NCI-H446 treated with DMSO at 0.1 percent for 48 hours (cell line): Measurements from ENCODE around the gene EIF3D.

ENCODE experiments used
- DNase-seq: peaks from one replicate; lab custom pipeline; 2025; lab: John Stamatoyannopoulos, UW

Gene EIF3D

DNA sequence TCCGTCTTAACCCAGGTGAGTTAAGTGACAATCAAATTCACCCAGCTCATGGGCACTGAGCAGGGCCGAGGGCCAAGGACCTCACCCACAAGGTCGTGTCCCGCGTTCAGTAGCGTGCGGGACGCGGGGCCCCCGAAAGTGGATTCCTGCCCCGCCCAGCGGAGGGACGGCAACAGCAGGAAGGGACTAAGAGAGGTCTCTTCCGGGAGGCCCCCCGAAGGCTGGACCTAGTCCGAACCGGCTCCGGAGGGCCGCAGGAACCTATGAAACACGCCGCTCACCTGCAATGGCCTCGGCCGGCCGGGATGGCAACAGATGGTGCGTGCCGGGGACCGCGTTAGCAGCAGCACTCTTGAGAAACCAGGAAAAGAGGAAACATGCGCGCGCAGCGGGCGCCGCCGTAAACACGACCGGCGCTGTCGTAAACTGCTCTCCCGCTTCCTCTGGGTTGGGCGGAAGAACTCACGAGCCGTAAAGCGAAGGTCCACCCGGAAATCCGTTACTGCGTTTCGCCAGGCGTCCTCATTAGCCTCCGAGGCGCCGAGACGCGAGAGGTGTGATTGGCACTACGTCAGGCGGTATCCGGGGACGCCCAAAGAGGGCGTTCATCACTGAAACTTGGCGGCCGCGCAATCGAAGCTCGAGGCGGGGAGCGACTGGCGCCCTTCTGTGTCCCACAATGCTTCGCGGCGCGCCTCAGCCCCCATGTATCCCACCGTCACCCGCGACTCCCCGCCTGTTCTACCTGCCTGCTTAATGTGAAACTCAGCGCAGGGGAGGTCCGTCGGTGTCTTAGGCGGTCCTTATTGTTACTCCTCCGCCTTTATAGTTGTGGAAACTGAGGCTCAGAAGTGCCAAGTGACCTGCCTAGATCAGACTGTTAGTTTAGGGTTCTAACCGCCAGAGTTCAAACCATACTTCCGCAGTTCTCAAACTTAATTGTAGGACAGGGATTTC lies at the start of gene EIF3D:
Gene EIF3D (minus strand): TSS at position 372 of the 957 bp plus-strand sequence. CDS start 3,045 bp downstream, outside the sequence.
- DNase-seq: peak; percentile 99

DNA sequence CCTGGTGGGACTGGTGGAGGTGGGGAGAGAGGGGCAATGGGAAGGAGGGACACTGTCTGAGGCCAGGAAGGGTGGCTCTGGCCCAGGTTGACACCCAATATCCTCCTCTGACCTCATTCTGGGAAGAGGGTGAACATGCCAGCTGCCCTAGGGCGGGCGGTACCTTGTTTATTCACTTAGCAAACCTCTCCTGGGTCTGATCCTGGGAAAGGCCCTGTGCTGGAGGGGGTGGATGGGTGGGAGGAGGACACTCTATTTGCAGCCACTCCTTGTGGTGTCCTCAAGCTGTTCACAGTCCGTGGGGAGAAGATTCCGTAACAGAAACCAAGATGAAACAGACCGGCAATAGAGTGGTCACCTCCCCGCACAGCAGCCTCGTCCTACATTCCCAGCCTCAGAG lies 49.7 kb upstream of the EIF3D start:
- DNase-seq: no peak

DNA sequence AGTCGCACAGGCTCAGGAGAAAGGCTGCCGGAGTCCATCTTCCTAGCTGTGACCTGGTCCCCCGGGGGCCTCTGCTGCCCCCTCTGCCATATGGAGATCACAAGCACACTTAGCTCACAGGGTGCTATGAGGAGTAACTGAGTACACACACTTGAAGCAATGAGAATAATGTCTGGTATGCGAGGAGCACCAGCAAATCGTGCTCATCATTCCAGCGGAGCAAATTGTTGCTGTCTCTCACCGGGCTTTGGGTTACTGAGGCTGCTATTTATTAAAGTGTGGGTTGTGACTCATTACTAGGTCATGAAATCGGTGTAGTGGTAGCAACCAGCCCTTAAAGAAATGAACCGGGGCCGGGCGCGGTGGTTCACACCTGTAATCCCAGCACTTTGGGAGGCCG lies 48.1 kb upstream of the EIF3D start:
- no peak for DNase-seq

DNA sequence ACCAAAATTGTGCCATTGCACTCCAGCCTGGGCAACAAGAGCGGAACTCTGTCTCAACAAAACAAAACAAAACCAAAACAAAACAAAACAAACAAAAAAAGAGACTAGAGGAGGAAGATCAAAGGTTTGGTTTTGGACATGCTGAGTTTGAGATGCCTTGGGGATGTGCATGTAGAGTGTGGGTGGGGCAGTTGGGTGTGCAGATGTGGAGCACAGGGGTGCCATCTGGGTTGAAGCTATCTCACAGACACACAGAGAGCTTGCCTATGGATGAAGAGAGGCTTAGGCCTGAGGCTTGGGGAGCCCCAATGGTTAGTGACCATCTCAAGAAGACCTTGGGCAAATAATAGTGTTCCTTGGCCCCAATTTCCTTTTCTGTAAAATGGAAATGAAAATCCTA lies 45.8 kb upstream of the EIF3D start:
- DNase-seq: no peak

GRCh38 chr22:36573815-36574363 lies 44.9 kb upstream of the EIF3D start:
- DNase-seq: no peak

DNA sequence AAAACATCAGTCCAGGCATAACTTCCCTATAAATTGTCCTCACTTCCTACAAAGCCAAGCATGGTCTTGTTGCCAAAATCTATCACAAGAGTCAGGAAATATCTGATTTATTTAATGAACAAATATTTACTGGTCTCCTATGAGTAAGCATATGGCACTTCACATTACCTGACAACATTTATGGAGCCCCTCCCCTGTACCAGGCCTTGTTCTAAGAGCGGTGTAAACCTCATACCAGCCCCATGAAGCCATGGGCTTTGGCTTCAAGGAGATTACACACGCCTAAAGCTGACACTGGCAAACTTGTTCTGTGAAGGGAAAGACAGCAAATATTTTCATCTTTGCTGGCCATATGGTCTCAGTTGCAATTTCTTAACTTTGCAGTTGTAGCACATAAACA lies 43.0 kb upstream of the EIF3D start:
- no peak for DNase-seq

- no peak for DNase-seq
These were observed 41.0 kb upstream of the EIF3D start for GRCh38 chr22:36569999-36570398.

DNA sequence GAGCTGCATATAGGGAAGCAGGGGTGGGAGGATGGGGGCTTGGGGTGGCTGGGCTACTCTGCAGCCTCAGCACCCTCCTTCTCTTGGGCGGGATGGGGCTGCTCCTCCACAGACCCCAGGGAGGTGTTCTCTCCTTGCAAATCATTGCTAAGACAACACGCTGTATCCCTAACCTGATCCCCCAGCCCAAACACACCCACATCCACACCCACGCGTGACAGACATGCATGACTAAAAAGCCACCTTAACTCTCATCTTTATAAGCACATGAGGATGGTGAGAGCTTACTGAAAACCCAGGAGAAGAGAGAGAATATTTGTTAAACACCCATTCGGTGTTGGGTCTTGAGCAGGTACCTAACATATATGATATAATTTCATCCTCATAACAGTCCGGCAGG lies 39.9 kb upstream of the EIF3D start:
- DNase-seq: no peak

DNA sequence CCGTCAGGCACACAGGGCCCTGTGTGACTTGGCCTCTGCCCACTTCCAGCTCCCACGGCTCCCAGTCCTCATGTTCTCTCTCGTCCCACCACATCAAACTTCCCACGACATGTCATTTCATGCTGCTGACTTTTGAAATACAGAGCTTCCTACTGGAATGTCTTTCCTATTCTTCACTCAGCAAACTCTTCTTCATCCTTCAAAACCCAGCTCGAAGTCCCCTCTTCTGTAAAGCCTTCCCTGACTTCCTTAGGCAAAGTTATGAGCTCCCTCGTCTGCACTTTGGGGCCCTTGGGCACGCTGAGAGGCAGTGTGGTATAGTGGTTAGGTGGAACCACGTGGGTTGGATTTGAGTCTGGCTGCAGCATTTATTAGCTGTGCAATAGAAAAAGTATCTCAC lies 37.8 kb upstream of the EIF3D start:
- no peak for DNase-seq

DNA sequence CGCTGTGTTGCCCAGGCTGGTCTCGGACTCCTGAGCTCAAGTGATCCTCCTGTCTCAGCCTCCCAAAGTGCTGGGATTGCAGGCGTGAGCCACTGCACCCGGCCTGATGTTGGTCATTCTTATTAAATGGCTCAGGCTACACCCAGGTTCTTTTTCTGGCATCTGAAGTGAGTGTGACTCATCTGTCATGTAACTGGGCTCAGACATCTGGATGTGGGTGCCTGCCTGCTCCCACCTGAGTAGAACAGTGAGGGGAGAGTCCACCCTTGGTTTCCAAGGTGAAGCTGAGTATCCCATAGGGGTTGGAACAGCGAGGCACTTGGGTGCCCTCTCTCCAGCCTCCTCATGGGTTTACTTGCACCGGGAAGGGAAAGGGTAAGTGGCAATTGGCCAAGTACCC lies 36.7 kb upstream of the EIF3D start:
- DNase-seq: no peak

- no peak for DNase-seq
These were observed 36.2 kb upstream of the EIF3D start for GRCh38 chr22:36565159-36565507.

DNA sequence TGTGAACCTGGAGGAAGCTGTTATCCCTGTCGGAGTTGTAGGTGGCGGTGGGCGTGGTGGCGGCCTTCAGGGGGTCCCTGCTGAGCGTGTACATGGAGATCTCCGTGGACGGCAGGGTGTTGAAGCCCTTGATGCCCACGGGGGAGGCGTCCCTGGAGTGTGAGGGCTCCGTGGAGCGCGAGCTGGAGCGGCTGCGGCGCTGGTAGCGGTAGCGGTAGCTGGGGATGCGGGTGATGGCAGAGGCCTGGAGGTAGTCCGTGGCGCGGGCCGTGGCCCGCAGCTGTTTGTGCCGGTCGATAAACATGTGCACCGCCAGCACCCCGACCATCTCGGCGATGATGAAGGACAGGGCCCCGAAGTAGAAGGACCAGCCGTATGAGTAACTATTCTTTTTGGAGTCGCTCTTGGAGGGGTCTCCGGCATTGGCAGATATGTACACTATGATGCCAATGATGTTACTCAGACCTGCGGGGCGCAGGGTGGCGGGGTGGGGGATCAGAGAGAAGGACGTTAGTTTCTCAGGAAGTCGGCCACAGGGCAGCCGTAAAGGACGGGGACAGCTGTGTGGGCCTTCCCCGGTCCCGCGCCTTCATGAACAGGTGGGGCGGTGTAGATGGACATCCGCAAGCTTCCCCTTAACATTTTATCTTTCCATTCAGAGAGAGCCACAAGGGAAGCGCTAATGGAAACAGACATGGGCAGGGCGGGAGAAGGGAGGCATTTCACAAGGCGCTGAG lies 35.6 kb upstream of the EIF3D start:
- DNase-seq: no peak

- no peak for DNase-seq
These were observed 34.9 kb upstream of the EIF3D start for GRCh38 chr22:36563898-36564297.

DNA sequence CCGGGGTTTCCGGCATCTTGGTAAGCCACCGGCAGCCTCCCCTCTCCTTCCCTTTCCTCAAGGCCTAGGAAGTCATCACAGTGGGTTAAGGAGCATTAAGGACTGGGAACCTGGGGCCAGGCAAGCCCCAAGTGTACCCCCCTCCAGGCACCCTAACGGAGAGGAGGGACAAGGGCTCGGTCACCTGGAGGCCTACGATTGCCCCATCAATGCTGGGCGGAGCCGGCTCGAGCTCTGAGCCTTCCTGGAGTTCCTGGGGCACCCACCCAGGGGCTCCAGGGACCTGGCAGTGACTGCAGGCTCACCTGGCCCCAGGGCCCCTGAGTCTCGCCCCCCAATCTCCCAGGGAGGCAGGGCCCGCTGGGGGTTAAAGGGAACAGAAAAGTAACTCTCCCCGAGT lies 34.5 kb upstream of the EIF3D start:
- DNase-seq: no peak

DNA sequence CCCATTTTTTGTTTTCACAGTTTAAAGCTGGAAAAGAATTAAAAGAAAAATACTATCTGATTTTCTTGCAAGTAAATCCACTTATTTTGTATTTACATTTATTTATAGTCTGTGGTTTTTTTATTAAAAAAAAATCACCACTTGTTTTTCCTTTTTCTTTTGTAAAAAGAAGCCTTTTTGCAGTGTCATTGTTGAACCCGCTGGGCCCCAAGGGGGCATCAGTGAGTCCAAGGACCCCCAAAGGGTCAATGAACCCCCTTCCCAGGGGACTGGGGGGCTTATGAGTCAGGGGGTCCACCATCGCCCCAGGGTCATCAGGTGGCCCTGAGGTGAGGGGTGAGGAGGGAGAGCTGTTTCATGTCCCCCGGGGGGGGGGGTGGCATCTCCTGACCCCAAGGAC lies 34.0 kb upstream of the EIF3D start:
- DNase-seq: no peak

DNA sequence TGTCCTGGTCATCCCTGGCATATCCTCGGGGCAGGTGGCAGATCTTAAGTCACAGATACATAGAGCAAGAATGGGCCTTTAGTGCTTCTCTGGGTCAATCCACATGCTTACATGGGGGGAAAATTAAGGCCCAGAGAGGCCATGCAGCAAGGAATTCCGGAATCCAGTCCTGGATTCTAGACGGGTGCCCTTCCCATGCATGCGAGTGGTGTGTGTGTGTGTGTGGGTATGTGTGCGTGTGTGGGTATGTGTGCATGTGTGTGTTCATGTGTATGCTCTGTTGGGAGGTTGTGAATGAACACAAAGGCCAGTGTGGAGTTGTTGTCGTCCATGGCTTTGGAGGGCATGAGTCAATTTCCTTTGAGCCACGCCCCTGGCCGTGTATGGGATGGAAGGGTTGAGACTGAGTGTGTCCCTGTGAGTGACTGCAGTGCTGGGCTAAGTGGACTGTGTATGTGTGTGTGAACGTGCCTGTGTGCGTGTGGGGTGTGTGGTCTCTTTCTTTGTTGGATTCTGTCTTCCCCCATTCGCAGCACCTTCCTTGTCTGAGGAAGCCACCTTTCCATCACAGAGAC lies 33.4 kb upstream of the EIF3D start:
- no peak for DNase-seq

GRCh38 chr22:36561291-36561811 lies 32.4 kb upstream of the EIF3D start:
- no peak for DNase-seq

- no peak for DNase-seq
These were observed 31.0 kb upstream of the EIF3D start for GRCh38 chr22:36560001-36560400.

GRCh38 chr22:36554098-36554497 lies 25.1 kb upstream of the EIF3D start:
- DNase-seq: no peak

DNA sequence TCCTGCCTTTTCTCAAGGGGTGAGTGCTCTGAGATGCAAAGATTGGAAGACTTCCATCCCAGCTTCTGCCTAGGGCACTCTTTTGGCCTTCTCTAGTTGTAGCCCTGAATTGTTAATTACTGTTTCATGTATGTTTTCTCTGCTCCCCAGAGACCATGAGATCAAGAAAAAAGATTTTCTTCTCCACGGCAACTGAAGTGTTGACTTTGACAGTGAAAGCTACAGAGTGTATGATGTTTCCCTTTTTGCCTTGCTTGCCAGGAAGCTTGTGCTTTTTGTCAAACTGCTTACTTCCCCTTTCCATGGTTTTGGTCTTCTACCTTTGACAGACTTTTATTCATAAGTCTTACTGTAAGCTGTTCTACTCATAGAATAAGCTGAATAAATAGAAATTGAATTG lies 23.3 kb upstream of the EIF3D start:
- no peak for DNase-seq

DNA sequence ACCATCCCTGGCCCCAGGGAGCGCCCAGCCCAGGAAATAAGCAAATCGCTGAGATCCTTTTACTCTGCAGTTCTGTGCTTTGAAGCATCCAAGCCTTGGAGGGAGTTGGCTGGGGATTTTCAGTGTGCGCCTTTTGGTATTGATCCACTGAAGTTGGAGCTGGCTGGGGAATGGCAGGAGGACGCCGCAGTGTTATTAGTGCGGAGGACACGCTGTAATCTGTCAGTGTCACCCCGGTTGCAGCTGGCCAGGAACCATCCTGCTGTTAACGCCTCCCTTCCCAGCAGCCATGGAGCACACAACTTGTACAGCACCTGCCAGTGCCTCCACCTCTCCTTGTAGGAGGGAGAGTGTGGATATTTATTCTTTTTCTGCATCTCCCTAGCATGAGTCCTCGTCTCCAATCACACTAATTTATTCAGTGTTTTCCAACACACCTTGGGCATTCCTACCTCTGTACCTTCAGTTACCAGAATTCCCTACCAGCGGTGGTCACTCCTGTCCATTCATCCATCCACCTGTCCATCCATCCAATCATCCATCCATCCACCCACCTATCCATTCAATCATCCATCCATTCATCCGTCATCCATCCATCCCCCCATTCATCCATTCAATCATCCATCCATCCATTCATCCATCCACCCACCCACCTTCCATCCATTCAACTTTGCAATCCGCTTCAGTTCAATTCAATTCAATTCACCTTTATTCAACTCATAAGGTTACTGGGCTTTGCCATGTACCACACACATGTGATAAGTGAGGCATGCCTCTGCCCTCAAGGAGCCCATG lies 21.9 kb upstream of the EIF3D start:
- DNase-seq: no peak

- DNase-seq: no peak
These were observed 20.1 kb upstream of the EIF3D start for GRCh38 chr22:36549033-36549432.
